H1 (cell line): ENCODE results near the gene S100A11. TPM values are rescaled to one million over a fixed set of nuclear protein-coding genes. Genes with fewer than 3 reads are reported as not detected.
A peak's percentile ranks its signal among the peaks of the same experiment; 100 is the strongest.

Experiments used
- CTCF ChIA-PET: fragments of 300-600 bp; sonication (Branson Sonifier 250); formaldehyde crosslinking; loops from one replicate; lab custom pipeline; 2021; ENCODE audit not compliant: partially characterized antibody; lab: Charles Lee
- POLR2A ChIA-PET: fragments of 300-600 bp; sonication (Branson Sonifier 250); formaldehyde crosslinking; loops from one replicate; lab custom pipeline; 2021; ENCODE audit warnings: inconsistent platforms; ENCODE audit not compliant: partially characterized antibody; lab: Charles Lee
- DNase-seq, 2 experiments: peaks; one replicate each; pipeline versions ENCODE4 v3.0.0 to v3.0.0-alpha.2; 2010 to 2022; ENCODE audit warnings: low spot score in 2 of 2, low read depth in 1 of 2, mixed read lengths in 1 of 2
- FAIRE-seq: peaks from 2 replicates; lab custom pipeline; 2011; peaks lifted over from hg19 to GRCh38; lab: Jason Lieb, UNC
- H2AFZ ChIP-seq: 2 replicates; pipeline ENCODE4 v1.8.1; 2012; ENCODE audit warnings: low read length, inconsistent platforms
- H2AK5ac ChIP-seq: 2 replicates; pipeline ENCODE4 v1.6.1; 2013; ENCODE audit warnings: low read depth, low read length
- H2BK120ac ChIP-seq: replicated peaks from 2 replicates; pipeline ENCODE3; 2013; ENCODE audit warnings: low read depth, low read length, inconsistent platforms
- H2BK12ac ChIP-seq: 2 replicates; pipeline ENCODE4 v1.6.1; 2013; ENCODE audit warnings: low read depth, low read length
- H2BK15ac ChIP-seq: 2 replicates; pipeline ENCODE4 v1.6.1; 2013; ENCODE audit warnings: low read length
- H2BK20ac ChIP-seq: 2 replicates; pipeline ENCODE4 v1.6.1; 2013; ENCODE audit warnings: low read length
- H2BK5ac ChIP-seq: 2 replicates; pipeline ENCODE4 v1.6.1; 2013; ENCODE audit warnings: low read depth, low read length
- H3K14ac ChIP-seq: 2 replicates; pipeline ENCODE4 v1.6.1; 2013; ENCODE audit warnings: inconsistent platforms; ENCODE audit not compliant: insufficient read length
- H3K18ac ChIP-seq: 2 replicates; pipeline ENCODE4 v1.6.1; 2013; ENCODE audit warnings: low read length; ENCODE audit errors: extremely low read depth
- H3K23ac ChIP-seq: 2 replicates; pipeline ENCODE4 v1.6.1; 2013; ENCODE audit warnings: inconsistent platforms; ENCODE audit not compliant: insufficient read length
- H3K23me2 ChIP-seq: 2 replicates; pipeline ENCODE4 v1.6.1; 2013; ENCODE audit warnings: low read depth, low read length
- H3K27ac ChIP-seq: 2 replicates; pipeline ENCODE4 v1.6.1; 2011; ENCODE audit warnings: low read depth, low read length, inconsistent platforms
- H3K27me3 ChIP-seq, 4 experiments: replicated peaks in 1 of 4; 1 replicate in 1 of 4; 2 replicates in 3 of 4; pipeline versions ENCODE4 v1.6.1 to v1.8.1; 2011 to 2013; ENCODE audit warnings: low read length in 3 of 4, mild to moderate bottlenecking in 3 of 4, inconsistent platforms in 2 of 4, mixed read lengths in 2 of 4, moderate library complexity in 1 of 4; ENCODE audit not compliant: control insufficient read depth in 3 of 4, insufficient read depth in 3 of 4; ENCODE audit errors: extremely low read depth in 1 of 4
- H3K36me3 ChIP-seq, 4 experiments: 2 replicates each; pipeline versions ENCODE4 v1.6.1 to v1.8.1; 2011 to 2013; ENCODE audit warnings: mild to moderate bottlenecking in 4 of 4, low read length in 3 of 4, moderate library complexity in 2 of 4, control low read depth in 1 of 4, inconsistent platforms in 1 of 4; ENCODE audit not compliant: insufficient read depth in 4 of 4, control insufficient read depth in 2 of 4
- H3K4ac ChIP-seq: replicated peaks from 2 replicates; pipeline ENCODE3; 2013; ENCODE audit warnings: low read length, low read depth, mixed read lengths, inconsistent platforms; ENCODE audit not compliant: insufficient read length
- H3K4me1 ChIP-seq, 4 experiments: replicated peaks in 1 of 4; 1 replicate in 1 of 4; 2 replicates in 3 of 4; pipeline versions ENCODE4 v1.6.1 to v1.8.1; 2011 to 2013; ENCODE audit warnings: low read length in 3 of 4, inconsistent platforms in 2 of 4, mixed read lengths in 1 of 4; ENCODE audit not compliant: insufficient read depth in 4 of 4, control insufficient read depth in 3 of 4
- H3K4me2 ChIP-seq, 2 experiments: 2 replicates each; pipeline versions ENCODE4 v1.6.1 to v1.8.1; 2011 to 2013; ENCODE audit warnings: low read depth in 2 of 2, low read length in 2 of 2, control low read depth in 1 of 2, inconsistent platforms in 1 of 2, mild to moderate bottlenecking in 1 of 2; ENCODE audit not compliant: insufficient read depth in 1 of 2
- H3K4me3 ChIP-seq, 4 experiments: fragments of 200-600, 300-600 bp in 1 of 4; sonication (generic), shearing (Covaris generic), sonication (Bioruptor Twin) in 1 of 4; 2 replicates each; pipeline versions ENCODE4 v1.5.1 to v1.8.1; 2011 to 2016; ENCODE audit warnings: low read length in 4 of 4, low read depth in 3 of 4, control low read depth in 2 of 4, inconsistent platforms in 2 of 4, mild to moderate bottlenecking in 2 of 4, mixed read lengths in 1 of 4, moderate library complexity in 1 of 4; ENCODE audit not compliant: insufficient read depth in 2 of 4; ENCODE audit errors: extremely low read depth in 1 of 4
- H3K56ac ChIP-seq: replicated peaks from 2 replicates; pipeline ENCODE3; 2013; ENCODE audit warnings: low read depth, mild to moderate bottlenecking, mixed read lengths, low read length, inconsistent platforms; ENCODE audit not compliant: insufficient read length
- H3K79me1 ChIP-seq: 2 replicates; pipeline ENCODE4 v1.6.1; 2013; ENCODE audit warnings: low read depth, low read length, control low read depth
- H3K79me2 ChIP-seq, 2 experiments: 2 replicates each; pipeline versions ENCODE4 v1.6.1 to v1.8.1; 2012 to 2013; ENCODE audit warnings: low read length in 2 of 2, mild to moderate bottlenecking in 2 of 2, inconsistent platforms in 1 of 2; ENCODE audit not compliant: insufficient read depth in 2 of 2, control insufficient read depth in 1 of 2
- H3K9ac ChIP-seq, 4 experiments: replicated peaks in 1 of 4; 1 replicate in 1 of 4; 2 replicates in 3 of 4; pipeline versions ENCODE4 v1.6.1 to v1.8.1; 2011 to 2013; ENCODE audit warnings: low read depth in 3 of 4, low read length in 3 of 4, control low read depth in 2 of 4, mild to moderate bottlenecking in 2 of 4, moderate library complexity in 2 of 4, inconsistent platforms in 1 of 4; ENCODE audit errors: extremely low read depth in 1 of 4
- H3K9me3 ChIP-seq, 2 experiments: 2 replicates each; pipeline versions ENCODE4 v1.6.1 to v1.8.1; 2012 to 2013; ENCODE audit warnings: mild to moderate bottlenecking in 2 of 2, moderate library complexity in 2 of 2, control low read depth in 1 of 2, inconsistent platforms in 1 of 2, low read depth in 1 of 2, low read length in 1 of 2, mixed read lengths in 1 of 2; ENCODE audit not compliant: insufficient read depth in 2 of 2
- H4K20me1 ChIP-seq, 2 experiments: replicated peaks in 1 of 2; 2 replicates each; pipeline versions ENCODE3 to v1.8.1; 2011 to 2013; ENCODE audit warnings: inconsistent platforms in 2 of 2, low read length in 2 of 2, mild to moderate bottlenecking in 1 of 2; ENCODE audit not compliant: insufficient read depth in 2 of 2, control insufficient read depth in 1 of 2
- H4K5ac ChIP-seq: 2 replicates; pipeline ENCODE4 v1.6.1; 2013; ENCODE audit warnings: low read length, low read depth, mixed read lengths, inconsistent platforms; ENCODE audit not compliant: insufficient read length
- H4K8ac ChIP-seq: 2 replicates; pipeline ENCODE4 v1.8.0; 2013; ENCODE audit warnings: mild to moderate bottlenecking, moderate library complexity, low read length, inconsistent platforms; ENCODE audit not compliant: insufficient read depth; ENCODE audit errors: extremely low read depth
- H4K91ac ChIP-seq: replicated peaks from 2 replicates; pipeline ENCODE3; 2013; ENCODE audit warnings: low read length, mixed read lengths, inconsistent platforms; ENCODE audit not compliant: insufficient read length
- CBX5 ChIP-seq: fragments of 300-800, 300-1000 bp; sonication (generic); IDR thresholded peaks from 2 replicates; pipeline ENCODE4 v1.7.1; 2016; ENCODE audit warnings: antibody characterized with exemption, low read length, low read depth
- CEBPB ChIP-seq: IDR thresholded peaks from 2 replicates; pipeline ENCODE4 v1.6.1; 2012; ENCODE audit warnings: low read depth, low read length
- EP300 ChIP-seq, 2 experiments: IDR thresholded peaks; 1 replicate in 1 of 2; 2 replicates in 1 of 2; pipeline ENCODE4 v1.6.1; 2011 to 2012; ENCODE audit warnings: low read depth in 2 of 2, low read length in 2 of 2, mild to moderate bottlenecking in 2 of 2, borderline replicate concordance in 1 of 2, inconsistent platforms in 1 of 2, moderate library complexity in 1 of 2
- KDM1A ChIP-seq: fragments of 200-600, 300-600 bp; sonication (generic); IDR thresholded peaks from 2 replicates; pipeline ENCODE4 v1.7.1; 2016; ENCODE audit warnings: mild to moderate bottlenecking, low read length, borderline replicate concordance
- KDM4A ChIP-seq: IDR thresholded peaks from one replicate; pipeline ENCODE4 v1.7.1; 2012; ENCODE audit warnings: low read depth, mild to moderate bottlenecking, moderate library complexity, low read length, inconsistent platforms; ENCODE audit not compliant: severe bottlenecking
- KDM5A ChIP-seq: fragments of 200-600 bp; IDR thresholded peaks from 2 replicates; pipeline ENCODE4 v1.7.1; 2012; ENCODE audit warnings: mild to moderate bottlenecking, low read length, inconsistent platforms, mixed read lengths
- PHF8 ChIP-seq: fragments of 200-600 bp; sonication (generic); conservative IDR thresholded peaks from 2 replicates; pipeline ENCODE4 v1.7.1; 2012; ENCODE audit warnings: low read depth, mild to moderate bottlenecking, inconsistent platforms, low read length, moderate library complexity
- POLR2AphosphoS5 ChIP-seq: IDR thresholded peaks from 2 replicates; pipeline ENCODE4 v1.6.1; 2011; ENCODE audit warnings: low read depth, low read length
- SIN3A ChIP-seq, 2 experiments: IDR thresholded peaks in 1 of 2; conservative IDR thresholded peaks in 1 of 2; 2 replicates each; pipeline ENCODE4 v1.6.1; 2011 to 2012; ENCODE audit warnings: low read length in 2 of 2, improper control_type of control experiment in 1 of 2, low read depth in 1 of 2, mild to moderate bottlenecking in 1 of 2
- SIX5 ChIP-seq: IDR thresholded peaks from 2 replicates; pipeline ENCODE4 v1.6.1; 2011; ENCODE audit warnings: mild to moderate bottlenecking, low read depth, low read length
- TAF7 ChIP-seq: optimal IDR thresholded peaks from 2 replicates; pipeline ENCODE3; 2011; ENCODE audit warnings: low read depth, mild to moderate bottlenecking, inconsistent platforms, low read length, moderate library complexity, borderline replicate concordance
- TCF12 ChIP-seq: IDR thresholded peaks from 2 replicates; pipeline ENCODE4 v1.6.1; 2011; ENCODE audit warnings: low read depth, mild to moderate bottlenecking, low read length
- ZNF274 ChIP-seq: IDR thresholded peaks from 2 replicates; pipeline ENCODE4 v1.7.0; 2012; ENCODE audit warnings: low read length, borderline replicate concordance; ENCODE audit errors: extremely low read depth
- WGBS, 2 experiments: shearing (Covaris generic) in 1 of 2; methylation state at CpG; one replicate each; pipeline versions ENCODE4 v1.1.6 to v1.1.7; 2013 to 2015; ENCODE audit warnings: low lambda C conversion rate in 2 of 2, mixed read lengths in 2 of 2, inconsistent platforms in 1 of 2, low coverage in 1 of 2, missing lambda C conversion rate in 1 of 2; ENCODE audit not compliant: insufficient replicate concordance in 2 of 2, insufficient coverage in 1 of 2, insufficient read length in 1 of 2; ENCODE audit errors: extremely low coverage in 1 of 2, missing lambda C conversion rate in 1 of 2; 5-methylcytosine and 5-hydroxymethylcytosine counted together
- polyA plus RNA-seq, 7 experiments: library from polyadenylated mRNA; depleted of rRNA in 3 of 7; stranded (reverse) in 5 of 7; unstranded in 2 of 7; fragments of >200 nt in 5 of 7; fragments of 200-250 nt in 2 of 7; gene quantifications; 1 replicate in 5 of 7; 2 replicates in 1 of 7; 4 replicates in 1 of 7; pipeline versions ENCODE4 v1.2.1 to v1.2.3, GENCODE V29; 2011 to 2013; ENCODE audit warnings: missing spikeins in 2 of 7, mixed read lengths in 2 of 7
- total RNA-seq: library from RNA; stranded (reverse); fragmentation: NEBNext Ultra II Directional; extraction: Animal tissue kit (Norgen Biotek cat#: 25700); gene quantifications from 2 replicates; pipeline ENCODE4 v1.2.1, GENCODE V29; 2021
- TF ChIP-seq, protein P1 (sequence below): IDR thresholded peaks from 2 replicates; pipeline ENCODE4 v1.6.1; 2012; ENCODE audit warnings: inconsistent platforms

Gene S100A11
- total and polyA plus RNA-seq, 2 of the 8 experiments (the other 6 are each of a cell fraction or from before 2014, with no cell fraction given), result 120 to 343 TPM

DNA sequence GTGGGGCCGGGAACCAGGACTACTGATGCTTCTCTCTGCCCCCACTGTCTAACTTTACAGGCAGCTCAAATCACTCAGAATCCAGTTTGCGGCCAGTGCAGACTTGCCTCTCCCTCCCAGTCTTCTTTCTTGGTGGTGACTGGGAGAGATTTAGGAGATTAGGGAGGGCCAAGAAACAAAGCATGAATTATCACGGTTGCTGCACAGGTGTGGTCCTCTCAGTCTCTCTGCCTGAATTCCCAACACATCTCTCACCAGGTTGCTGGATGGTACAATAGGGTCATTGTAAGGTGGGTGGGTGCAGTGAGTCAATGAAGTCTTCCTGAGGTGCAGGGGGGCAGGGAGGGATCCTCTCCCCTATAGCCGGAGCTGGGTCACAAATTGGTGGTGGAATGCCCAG lies 12.6 kb downstream of the S100A11 start:
- Histone ChIP-seq H2AK5ac (no peak overlapping the region), H3K4me3 (no peak overlapping the region), H4K8ac (no peak overlapping the region), H2BK120ac (no peak overlapping the region), H4K20me1 (no peaks in the 10 kb centered on the region), H2BK12ac (no peak overlapping the region), H4K91ac (no peak overlapping the region), H3K4ac (no peak overlapping the region), H3K14ac (no peak overlapping the region), H3K36me3 (no peaks in the 10 kb centered on the region), H3K18ac (no peak overlapping the region), H3K9me3 (no peaks in the 10 kb centered on the region), H3K4me2 (0 out of 4 replicates have a peak overlapping the region, but pooled peaks of 1 of the 2 experiments have one; percentile 9), H3K79me1 (no peaks in the 10 kb centered on the region), H3K23ac (no peak overlapping the region), H2BK15ac (no peak overlapping the region), H2BK5ac (no peak overlapping the region), H2AFZ (0 out of 2 replicates have a peak overlapping the region, but pooled peaks have one; percentile 21), H3K79me2 (no peaks in the 10 kb centered on the region), H2BK20ac (no peak overlapping the region), H3K56ac (no peak overlapping the region), H3K23me2 (no peaks in the 10 kb centered on the region), H3K27ac (no peak overlapping the region), H3K4me1 (peaks cover 0 to 5% (median 2%) of the 10 kb centered on the region in 4 experiments; a peak in 2 of 7 replicates), H3K27me3 (no peaks in the 10 kb centered on the region), H3K9ac (no peak overlapping the region), H4K5ac (no peak overlapping the region)
- ChIA-PET CTCF (interaction anchor here (1.2 to 3.5 kb wide), 4 partner anchors 9 to 56 kb away, joined by 3 to 15 read pairs (median 10); no protein-coding TSS in a partner anchor), POLR2A (no interaction called here)
- FAIRE-seq (no peak), DNase-seq (no peak)
- 90% methylated on average over 4 of the region's 4 CpGs; no CpG with 5 or more reads in 1 of the 2 experiments for WGBS, 2 experiments
- TF ChIP-seq KDM1A, result no peak
- no peak for TF ChIP-seq TCF12
- TF ChIP-seq SIN3A (conservative IDR thresholded peaks at IDR 0.05 in 1 of 2, IDR thresholded peaks at IDR 0.05 in 1 of 2; ENCODE audit: low read depth in 1 of 2, low read length in 2 of 2), result no peak
- no peak for TF ChIP-seq TAF7
- no peak for TF ChIP-seq KDM4A
- TF ChIP-seq CEBPB, result no peak
- TF ChIP-seq PHF8, result no peak
- TF ChIP-seq SIX5, result no peak
- TF ChIP-seq, protein P1, sequence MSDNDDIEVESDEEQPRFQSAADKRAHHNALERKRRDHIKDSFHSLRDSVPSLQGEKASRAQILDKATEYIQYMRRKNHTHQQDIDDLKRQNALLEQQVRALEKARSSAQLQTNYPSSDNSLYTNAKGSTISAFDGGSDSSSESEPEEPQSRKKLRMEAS, result no peak
- TF ChIP-seq POLR2AphosphoS5, result no peak
- TF ChIP-seq EP300 (IDR thresholded peaks at IDR 0.05; ENCODE audit: borderline replicate concordance in 1 of 2, low read depth in 2 of 2, low read length in 2 of 2), result no peak
- TF ChIP-seq KDM5A, result no peak
- TF ChIP-seq CBX5, result no peak
- no peak for TF ChIP-seq ZNF274
